HUES6 (cell line): ENCODE measurements around the gene ADGRF5.

ENCODE experiments used
- H3K27ac ChIP-seq: 2 replicates; pipeline ENCODE4 v1.7.0; 2013; ENCODE audit warnings: low read depth, mild to moderate bottlenecking, low read length, inconsistent platforms
- H3K27me3 ChIP-seq: 2 replicates; pipeline ENCODE4 v1.6.1; 2013; ENCODE audit warnings: low read length; ENCODE audit not compliant: control insufficient read depth, insufficient read depth
- H3K36me3 ChIP-seq: 2 replicates; pipeline ENCODE4 v1.6.1; 2013; ENCODE audit warnings: low read length; ENCODE audit not compliant: control insufficient read depth, insufficient read depth
- H3K4me1 ChIP-seq: 2 replicates; pipeline ENCODE4 v1.6.1; 2013; ENCODE audit warnings: low read length; ENCODE audit not compliant: control insufficient read depth, insufficient read depth
- H3K4me3 ChIP-seq: 2 replicates; pipeline ENCODE4 v1.5.1; 2013; ENCODE audit warnings: low read depth, low read length
- H3K9ac ChIP-seq: one replicate; pipeline ENCODE4 v1.6.1; 2013; ENCODE audit warnings: mild to moderate bottlenecking, low read length
- H3K9me3 ChIP-seq: 2 replicates; pipeline ENCODE4 v1.6.1; 2013; ENCODE audit warnings: low read depth, low read length; ENCODE audit not compliant: control insufficient read depth, insufficient read depth

ADGRF5 gene

GRCh38 chr6:46921731-46922130 is at the start of gene ADGRF5:
TSS of gene ADGRF5 (minus strand) at chr6:46921938. CDS start at chr6:46906762, 15,176 bp downstream.
- H3K9ac ChIP-seq = no peak within 1 kb of the TSS
- no peaks in the 10 kb centered on the region for H3K36me3 ChIP-seq
- no peak within 1 kb of the TSS for H3K4me3 ChIP-seq
- H3K27me3 ChIP-seq = no peaks in the 10 kb centered on the region
- H3K4me1 ChIP-seq = no peaks in the 10 kb centered on the region
- no peaks in the 10 kb centered on the region for H3K9me3 ChIP-seq
- no peak within 1 kb of the TSS for H3K27ac ChIP-seq

- Histone ChIP-seq H3K27ac (no peak overlapping the region), H3K36me3 (no peaks in the 10 kb centered on the region), H3K4me3 (no peak overlapping the region), H3K9ac (no peak overlapping the region), H3K27me3 (no peaks in the 10 kb centered on the region), H3K4me1 (no peaks in the 10 kb centered on the region), H3K9me3 (no peaks in the 10 kb centered on the region)
These were observed 47.5 kb upstream of the ADGRF5 start for GRCh38 chr6:46969206-46969605.

- Histone ChIP-seq H3K36me3 (no peaks in the 10 kb centered on the region), H3K27me3 (no peaks in the 10 kb centered on the region), H3K9me3 (no peaks in the 10 kb centered on the region)
These were observed 46.1 kb upstream of the ADGRF5 start for GRCh38 chr6:46967826-46968349.

GRCh38 chr6:46964716-46965519 is 43.2 kb upstream of the ADGRF5 start:
- H3K4me3 ChIP-seq = no peak overlapping the region
- H3K9me3 ChIP-seq = no peaks in the 10 kb centered on the region
- H3K27ac ChIP-seq = no peak overlapping the region
- H3K36me3 ChIP-seq = no peaks in the 10 kb centered on the region
- no peak overlapping the region for H3K9ac ChIP-seq
- H3K27me3 ChIP-seq = no peaks in the 10 kb centered on the region
- H3K4me1 ChIP-seq = peaks cover 15% of the 10 kb centered on the region

More at GRCh38 chr6:46967826-46968349, 46.1 kb upstream of the ADGRF5 start:
- peaks cover 12% of the 10 kb centered on the region for H3K4me1 ChIP-seq
- no peak overlapping the region for H3K9ac ChIP-seq
- H3K4me3 ChIP-seq = no peak overlapping the region
- no peak overlapping the region for H3K27ac ChIP-seq

GRCh38 chr6:46963626-46964025 is 41.9 kb upstream of the ADGRF5 start:
- no peaks in the 10 kb centered on the region for H3K36me3 ChIP-seq
- H3K9me3 ChIP-seq = no peaks in the 10 kb centered on the region
- H3K9ac ChIP-seq = no peak overlapping the region
- no peaks in the 10 kb centered on the region for H3K27me3 ChIP-seq
- H3K27ac ChIP-seq = no peak overlapping the region
- peaks cover 15% of the 10 kb centered on the region for H3K4me1 ChIP-seq
- no peak overlapping the region for H3K4me3 ChIP-seq

GRCh38 chr6:46963039-46963438 is 41.3 kb upstream of the ADGRF5 start:
- H3K4me1 ChIP-seq = peaks cover 15% of the 10 kb centered on the region
- H3K27ac ChIP-seq = no peak overlapping the region
- H3K9me3 ChIP-seq = no peaks in the 10 kb centered on the region
- H3K36me3 ChIP-seq = no peaks in the 10 kb centered on the region
- H3K4me3 ChIP-seq = 0 out of 2 replicates have a peak overlapping the region, but pooled peaks have one; percentile 4
- no peak overlapping the region for H3K9ac ChIP-seq
- H3K27me3 ChIP-seq = no peaks in the 10 kb centered on the region

- Histone ChIP-seq H3K27ac (no peak overlapping the region), H3K4me3 (no peak overlapping the region), H3K4me1 (peaks cover 15% of the 10 kb centered on the region), H3K9ac (no peak overlapping the region), H3K9me3 (no peaks in the 10 kb centered on the region), H3K36me3 (no peaks in the 10 kb centered on the region), H3K27me3 (no peaks in the 10 kb centered on the region)
These were observed 40.0 kb upstream of the ADGRF5 start for GRCh38 chr6:46961711-46962110.

- no peak overlapping the region for H3K4me3 ChIP-seq
- H3K36me3 ChIP-seq = no peaks in the 10 kb centered on the region
- no peaks in the 10 kb centered on the region for H3K27me3 ChIP-seq
- no peaks in the 10 kb centered on the region for H3K9me3 ChIP-seq
- no peak overlapping the region for H3K9ac ChIP-seq
- no peak overlapping the region for H3K27ac ChIP-seq
- peaks cover 15% of the 10 kb centered on the region for H3K4me1 ChIP-seq
These were observed 39.5 kb upstream of the ADGRF5 start for GRCh38 chr6:46961232-46961631.

GRCh38 chr6:46959419-46959818 is 37.7 kb upstream of the ADGRF5 start:
- Histone ChIP-seq H3K4me1 (peaks cover 15% of the 10 kb centered on the region), H3K9ac (no peak overlapping the region), H3K9me3 (no peaks in the 10 kb centered on the region), H3K27me3 (no peaks in the 10 kb centered on the region), H3K27ac (no peak overlapping the region), H3K4me3 (no peak overlapping the region), H3K36me3 (no peaks in the 10 kb centered on the region)

GRCh38 chr6:46956409-46956808 is 34.7 kb upstream of the ADGRF5 start:
- Histone ChIP-seq H3K27ac (no peak overlapping the region), H3K36me3 (no peaks in the 10 kb centered on the region), H3K9me3 (no peaks in the 10 kb centered on the region), H3K9ac (no peak overlapping the region), H3K4me3 (no peak overlapping the region), H3K27me3 (no peaks in the 10 kb centered on the region), H3K4me1 (no peaks in the 10 kb centered on the region; the same call in 1 of the 2 replicates)

- no peaks in the 10 kb centered on the region; the same call in 1 of the 2 replicates for H3K4me1 ChIP-seq
These were observed 33.2 kb upstream of the ADGRF5 start for GRCh38 chr6:46954837-46955451.

More at GRCh38 chr6:46954837-46955451, 33.2 kb upstream of the ADGRF5 start:
- Histone ChIP-seq H3K36me3 (no peaks in the 10 kb centered on the region), H3K27ac (no peak overlapping the region), H3K9me3 (no peaks in the 10 kb centered on the region), H3K4me3 (no peak overlapping the region), H3K27me3 (no peaks in the 10 kb centered on the region), H3K9ac (no peak overlapping the region)
